ENCODE data around the gene ADCY2. TPM values are rescaled to one million over a fixed set of nuclear protein-coding genes. Genes with fewer than 3 reads are reported as not detected.

ADCY2 gene
- total RNA-seq, 1 experiment from 2014 or later: 31.3 TPM

DNA sequence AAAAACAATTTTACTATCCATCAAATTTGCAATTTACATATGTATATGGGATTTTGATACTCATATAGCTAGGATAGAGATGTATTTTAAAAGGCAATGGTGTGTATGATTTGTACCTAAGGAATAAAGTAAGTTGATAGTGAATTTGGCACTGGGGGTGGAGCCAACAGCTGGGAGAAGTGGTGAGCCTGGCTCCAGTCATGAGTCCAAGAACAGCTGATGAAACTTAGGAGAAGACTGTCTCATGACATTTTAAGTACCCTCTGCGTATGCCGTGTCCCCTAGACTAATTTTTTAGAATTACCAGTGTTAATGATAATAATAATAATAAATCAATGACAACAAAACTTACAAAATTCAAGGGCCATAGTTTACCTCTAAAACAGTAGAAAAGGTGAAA lies 181.4 kb downstream of the ADCY2 start:
- no peak overlapping the region for H2AFZ ChIP-seq (ENCODE audit: low read length)
- peaks cover 2 to 6% (median 4%) of the 10 kb centered on the region in 3 experiments; a peak in 4 of 7 replicates for H3K36me3 Mint-ChIP-seq (ENCODE audit: insufficient read depth in 1 of 3, low read depth in 3 of 3)
- no peak overlapping the region for H2BK15ac ChIP-seq (ENCODE audit: low read depth, low read length)
- H2BK20ac ChIP-seq (ENCODE audit: low read depth, low read length, poor library complexity, severe bottlenecking): no peak overlapping the region
- H3T11ph ChIP-seq (ENCODE audit: low read length): no peak overlapping the region
- no peaks in the 10 kb centered on the region for H3K9me3 ChIP-seq (ENCODE audit: control insufficient read depth, low read depth, low read length)
- no peaks in the 10 kb centered on the region for H3K4me1 Mint-ChIP-seq
- no peaks in the 10 kb centered on the region for H3K9me3 Mint-ChIP-seq
- H2BK5ac ChIP-seq (ENCODE audit: insufficient read length, low read length): no peak overlapping the region
- H3K14ac ChIP-seq (ENCODE audit: insufficient read depth, low read length): no peak overlapping the region
- H3K23me2 ChIP-seq (ENCODE audit: insufficient read length, low read depth, low read length, poor library complexity, severe bottlenecking): no peaks in the 10 kb centered on the region
- no peak overlapping the region for H4K91ac ChIP-seq (ENCODE audit: insufficient read length, low read depth, low read length)
- no peaks in the 10 kb centered on the region for H3K79me2 ChIP-seq (ENCODE audit: insufficient read depth, low read length)
- no peaks in the 10 kb centered on the region for H4K20me1 ChIP-seq (ENCODE audit: control insufficient read depth, insufficient read depth, insufficient read length)
- no peak overlapping the region for H3K56ac ChIP-seq (ENCODE audit: insufficient read length, low read depth, low read length)
- WGBS (ENCODE audit: extremely low coverage, insufficient read length, low lambda C conversion rate): no CpG with 5 or more reads among the region's 2 CpGs
- no peak overlapping the region for H3K27ac ChIP-seq (ENCODE audit: insufficient read length, low read depth, low read length)
- H3K18ac ChIP-seq (ENCODE audit: insufficient read length, low read depth, low read length): no peak overlapping the region
- no peak overlapping the region for H3K27ac Mint-ChIP-seq
- no peak overlapping the region for H3K9ac ChIP-seq (ENCODE audit: extremely low read depth, insufficient read length, low read length)
- no peak overlapping the region for H3K4ac ChIP-seq (ENCODE audit: low read depth, low read length)
- H4K5ac ChIP-seq (ENCODE audit: insufficient read length, low read depth, low read length): no peak overlapping the region
- no peaks in the 10 kb centered on the region for H3K27me3 Mint-ChIP-seq (ENCODE audit: low read depth)
- no peak overlapping the region for H2BK120ac ChIP-seq (ENCODE audit: low read depth, low read length, poor library complexity, severe bottlenecking)
- H3K23ac ChIP-seq (ENCODE audit: insufficient read length, low read depth, low read length): no peak overlapping the region
- no peaks in the 10 kb centered on the region for H3K79me1 ChIP-seq (ENCODE audit: insufficient read depth, low read depth, low read length, poor library complexity, severe bottlenecking)
- H2AK5ac ChIP-seq (ENCODE audit: insufficient read length, low read length): no peak overlapping the region
- H2BK12ac ChIP-seq (ENCODE audit: insufficient read length, low read depth, low read length): no peak overlapping the region
- TF ChIP-seq, protein P1, sequence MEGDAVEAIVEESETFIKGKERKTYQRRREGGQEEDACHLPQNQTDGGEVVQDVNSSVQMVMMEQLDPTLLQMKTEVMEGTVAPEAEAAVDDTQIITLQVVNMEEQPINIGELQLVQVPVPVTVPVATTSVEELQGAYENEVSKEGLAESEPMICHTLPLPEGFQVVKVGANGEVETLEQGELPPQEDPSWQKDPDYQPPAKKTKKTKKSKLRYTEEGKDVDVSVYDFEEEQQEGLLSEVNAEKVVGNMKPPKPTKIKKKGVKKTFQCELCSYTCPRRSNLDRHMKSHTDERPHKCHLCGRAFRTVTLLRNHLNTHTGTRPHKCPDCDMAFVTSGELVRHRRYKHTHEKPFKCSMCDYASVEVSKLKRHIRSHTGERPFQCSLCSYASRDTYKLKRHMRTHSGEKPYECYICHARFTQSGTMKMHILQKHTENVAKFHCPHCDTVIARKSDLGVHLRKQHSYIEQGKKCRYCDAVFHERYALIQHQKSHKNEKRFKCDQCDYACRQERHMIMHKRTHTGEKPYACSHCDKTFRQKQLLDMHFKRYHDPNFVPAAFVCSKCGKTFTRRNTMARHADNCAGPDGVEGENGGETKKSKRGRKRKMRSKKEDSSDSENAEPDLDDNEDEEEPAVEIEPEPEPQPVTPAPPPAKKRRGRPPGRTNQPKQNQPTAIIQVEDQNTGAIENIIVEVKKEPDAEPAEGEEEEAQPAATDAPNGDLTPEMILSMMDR (conservative IDR thresholded peaks at IDR 0.05): no peak
- no peak overlapping the region for H3K4me3 Mint-ChIP-seq
- H3K27me3 ChIP-seq (ENCODE audit: insufficient read depth, low read length): no peaks in the 10 kb centered on the region
- no peak overlapping the region for H3K4me2 ChIP-seq (ENCODE audit: insufficient read depth, insufficient read length, low read length)
- no peak overlapping the region for H4K8ac ChIP-seq (replicated peaks; ENCODE audit: insufficient read length, low read depth, low read length)
- DNase-seq: no peak
- H3K4me1 ChIP-seq (ENCODE audit: insufficient read depth, low read length): no peaks in the 10 kb centered on the region

Measured in H9 (cell line).